Uterus (tissue), 2 donors: ENCODE data around the gene AQP3.

ENCODE experiments used
- CTCF ChIP-seq, 4 experiments: fragments of 200-600 bp in 2 of 4; fragments of 450-650 bp in 2 of 4; sonication (generic) in 2 of 4; IDR thresholded peaks; one replicate each; pipeline ENCODE4 v1.5.1; 2016 to 2019; ENCODE audit warnings: antibody characterized with exemption in 4 of 4, mild to moderate bottlenecking in 2 of 4, moderate library complexity in 1 of 4
- POLR2A ChIP-seq, 2 donors: fragments of 450-650 bp; IDR thresholded peaks; one replicate each; pipeline ENCODE4 v1.6.1; 2016; ENCODE audit warnings: antibody characterized with exemption in 2 of 2, mild to moderate bottlenecking in 1 of 2, moderate library complexity in 1 of 2

GRCh38 chr9:33464045-33464636 lies 16.7 kb upstream of the AQP3 start:
- TF ChIP-seq CTCF (IDR thresholded peaks at IDR 0.05) (no peak), POLR2A (IDR thresholded peaks at IDR 0.05) (no peak)
